Fibroblast of skin of right quadriceps (primary cell): Measurements from ENCODE around the gene ZNF514.
A peak's percentile ranks its signal among the peaks of the same experiment; 100 is the strongest.
"Not testable (repeated sequence)": the region's sequence is repeated elsewhere in the genome, so short reads cannot be mapped to it uniquely, and the experiment has no call there.

Source experiments
- DNase-seq: peaks from one replicate; pipeline ENCODE4 v3.0.0-alpha.2; 2013

Gene ZNF514

DNA sequence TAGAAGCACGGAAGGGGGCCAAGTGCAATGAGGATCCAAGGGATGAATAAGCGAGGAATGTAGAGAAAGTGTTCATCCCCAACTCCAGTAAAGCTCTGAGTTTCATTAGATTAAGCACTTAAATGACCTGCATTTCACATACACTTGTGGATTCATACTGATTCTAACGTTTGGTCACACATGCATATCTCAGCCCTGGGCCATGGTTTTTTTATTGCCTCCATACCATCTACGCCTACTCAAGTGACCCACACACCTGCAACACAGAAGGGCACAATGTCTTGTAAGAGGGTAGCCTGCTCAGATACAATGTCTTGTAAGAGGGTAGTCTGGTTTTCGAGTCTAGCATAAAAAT, 37.5 kb downstream of the ZNF514 start:
- DNase-seq = peak; percentile 1

GRCh38 chr2:95121407-95122196, 38.0 kb downstream of the ZNF514 start, which contains the start of gene MRPS5:
Gene MRPS5, minus strand, starts transcription at chr2:95121808. Its CDS starts 17 bp downstream, at chr2:95121791.
- DNase-seq = peak; percentile 68

- no peak for DNase-seq
Observed at GRCh38 chr2:95121093-95121406, 38.6 kb downstream of the ZNF514 start.

DNA sequence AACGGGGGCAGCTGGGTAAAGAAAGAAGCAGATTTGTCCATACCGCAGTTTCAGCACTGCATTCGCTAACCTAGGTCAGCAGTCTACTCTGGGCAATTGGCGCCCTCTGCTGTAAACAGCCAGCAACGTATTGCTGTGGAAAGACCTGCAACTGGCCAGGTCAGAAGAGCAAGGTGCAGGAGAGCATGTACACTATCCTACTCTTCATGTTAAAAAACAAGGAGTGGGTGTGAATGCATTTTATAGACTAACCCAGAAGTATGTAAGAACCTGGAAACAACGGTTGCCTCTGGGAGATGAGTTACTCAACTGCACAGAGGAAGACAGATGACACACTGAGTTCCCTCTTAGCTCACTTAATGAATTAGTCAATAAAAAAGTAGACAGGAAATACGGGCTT, 44.2 kb downstream of the ZNF514 start:
- peak; percentile 35 for DNase-seq

DNA sequence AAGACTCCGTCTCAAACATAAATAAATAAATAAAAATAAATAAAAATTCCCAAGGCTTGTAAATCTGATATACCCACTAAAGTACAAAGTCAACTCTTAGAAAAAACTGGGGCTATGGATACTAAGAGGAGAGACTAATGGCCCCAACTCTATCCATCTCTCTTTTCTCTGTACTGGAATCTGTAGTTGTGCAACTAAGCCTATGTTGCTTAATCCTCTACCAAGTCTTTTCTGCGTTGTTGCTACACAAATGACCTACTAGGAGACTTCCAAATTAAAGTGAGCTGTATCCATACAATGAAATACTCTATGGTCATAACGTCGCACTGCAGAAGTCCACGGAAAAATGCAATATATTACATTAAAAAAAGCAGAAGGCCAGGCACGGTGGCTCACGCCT, 46.2 kb downstream of the ZNF514 start:
- DNase-seq = no peak

DNA sequence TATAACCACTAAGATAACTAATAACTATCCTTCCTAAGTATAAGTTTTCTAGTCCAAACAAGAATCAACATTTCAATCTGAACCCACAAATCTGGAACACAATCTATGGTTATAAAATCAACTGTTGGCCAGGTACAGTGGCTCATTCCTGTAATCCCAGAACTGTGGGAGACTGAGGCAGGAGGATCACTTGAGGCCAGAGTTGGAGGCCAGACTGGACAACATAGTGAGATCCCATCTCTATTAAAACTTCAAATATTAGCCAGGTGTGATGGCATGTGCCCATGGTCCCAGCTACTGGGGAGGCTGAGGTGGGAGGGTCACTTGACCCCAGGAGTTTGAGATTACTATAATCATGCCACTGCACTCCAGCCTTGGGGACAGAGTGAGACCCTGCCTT, 49.3 kb downstream of the ZNF514 start:
- DNase-seq = no peak

DNA sequence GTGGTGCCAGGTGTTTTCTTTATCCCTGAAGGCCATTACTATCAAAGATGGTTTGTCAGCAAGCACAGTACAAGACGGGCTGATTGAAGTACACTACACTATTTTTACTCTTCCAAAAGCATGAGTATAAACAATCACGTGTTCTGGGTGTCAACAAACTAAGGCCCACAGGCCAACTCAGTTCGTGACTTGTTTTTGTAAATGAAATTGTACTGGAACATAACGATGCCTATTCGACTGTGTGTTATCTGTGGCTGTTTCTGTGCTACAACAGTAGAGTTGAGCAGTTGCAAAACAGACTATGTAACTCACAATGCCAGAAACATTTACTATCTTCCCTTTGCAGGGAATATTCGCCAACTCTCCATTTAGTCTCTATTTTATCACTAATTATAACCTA, 50.4 kb downstream of the ZNF514 start:
- no peak for DNase-seq

GRCh38 chr2:95106081-95106480, 53.6 kb downstream of the ZNF514 start:
- no peak for DNase-seq

- no peak for DNase-seq
Observed at GRCh38 chr2:95104606-95105005, 55.0 kb downstream of the ZNF514 start.

DNA sequence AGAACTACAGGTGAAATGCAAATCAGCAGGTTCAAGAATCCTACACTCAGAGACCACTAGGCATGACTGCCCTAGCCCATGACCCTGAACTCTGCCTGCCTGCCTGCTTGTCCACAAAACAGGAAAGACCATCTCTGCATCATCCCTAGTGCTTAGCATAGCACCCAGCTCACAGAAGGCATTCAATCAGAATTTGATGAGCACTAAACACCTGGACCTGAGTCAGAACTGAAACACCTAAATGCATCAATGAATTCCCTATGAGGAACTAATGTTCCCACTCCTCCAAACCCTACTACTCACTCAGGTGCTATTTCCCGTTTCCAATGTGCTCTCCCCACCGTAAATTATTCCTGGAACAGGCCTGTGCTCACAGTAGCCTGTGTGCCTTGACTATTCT, 59.7 kb downstream of the ZNF514 start:
- DNase-seq = no peak

DNA sequence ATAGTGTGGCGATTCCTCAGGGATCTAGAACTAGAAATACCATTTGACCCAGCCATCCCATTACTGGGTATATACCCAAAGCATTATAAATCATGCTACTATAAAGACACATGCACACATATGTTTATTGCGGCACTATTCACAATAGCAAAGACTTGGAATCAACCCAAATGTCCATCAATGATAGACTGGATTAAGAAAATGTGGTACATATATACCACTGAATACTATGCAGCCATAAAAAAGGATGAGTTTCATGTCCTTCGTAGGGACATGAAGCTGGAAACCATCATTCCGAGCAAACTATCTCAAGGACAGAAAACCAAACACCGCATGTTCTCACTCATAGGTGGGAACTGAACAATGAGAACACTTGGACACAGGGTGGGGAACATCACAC, 61.4 kb downstream of the ZNF514 start:
- not testable (repeated sequence) for DNase-seq
